HL-60 (cell line): Measurements from ENCODE around the gene SMARCB1.

Experiments
- GABPA ChIP-seq: IDR thresholded peaks from 2 replicates; pipeline ENCODE4 v1.6.1; 2012; ENCODE audit warnings: low read depth
- POLR2AphosphoS5 ChIP-seq: IDR thresholded peaks from 2 replicates; pipeline ENCODE4 v1.6.1; 2012; ENCODE audit warnings: low read depth
- TF ChIP-seq, protein P1 (sequence below): IDR thresholded peaks from one replicate; pipeline ENCODE4 v1.5.1; 2011; ENCODE audit warnings: low read length, control low read depth, inconsistent platforms; ENCODE audit not compliant: insufficient read depth

DNA sequence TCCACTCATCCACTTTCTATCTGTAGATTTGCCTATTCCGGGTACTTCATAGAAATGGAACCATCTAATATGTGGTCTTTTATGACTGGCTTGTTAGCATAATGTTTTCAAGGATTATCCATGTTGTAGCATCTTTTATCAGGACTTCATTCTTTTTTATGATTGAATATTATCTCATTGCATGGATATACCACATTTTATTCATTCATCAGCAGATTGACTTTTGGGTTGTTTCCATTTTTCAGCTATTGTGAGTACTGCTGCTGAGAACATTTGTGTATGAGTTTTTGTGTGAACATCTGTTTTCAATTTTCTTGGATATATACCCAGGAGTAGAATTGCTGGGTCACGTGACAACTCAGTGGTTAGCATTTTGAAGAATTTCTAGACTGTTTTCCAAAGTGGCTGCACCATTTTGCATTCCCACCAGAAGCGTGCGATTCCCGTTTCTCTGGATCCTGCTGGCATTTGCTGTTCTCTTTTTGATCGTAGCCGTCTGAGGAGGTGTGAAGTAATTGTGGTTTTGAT lies 43.1 kb downstream of the SMARCB1 start:
- TF ChIP-seq POLR2AphosphoS5, result no peak
- TF ChIP-seq, protein P1, sequence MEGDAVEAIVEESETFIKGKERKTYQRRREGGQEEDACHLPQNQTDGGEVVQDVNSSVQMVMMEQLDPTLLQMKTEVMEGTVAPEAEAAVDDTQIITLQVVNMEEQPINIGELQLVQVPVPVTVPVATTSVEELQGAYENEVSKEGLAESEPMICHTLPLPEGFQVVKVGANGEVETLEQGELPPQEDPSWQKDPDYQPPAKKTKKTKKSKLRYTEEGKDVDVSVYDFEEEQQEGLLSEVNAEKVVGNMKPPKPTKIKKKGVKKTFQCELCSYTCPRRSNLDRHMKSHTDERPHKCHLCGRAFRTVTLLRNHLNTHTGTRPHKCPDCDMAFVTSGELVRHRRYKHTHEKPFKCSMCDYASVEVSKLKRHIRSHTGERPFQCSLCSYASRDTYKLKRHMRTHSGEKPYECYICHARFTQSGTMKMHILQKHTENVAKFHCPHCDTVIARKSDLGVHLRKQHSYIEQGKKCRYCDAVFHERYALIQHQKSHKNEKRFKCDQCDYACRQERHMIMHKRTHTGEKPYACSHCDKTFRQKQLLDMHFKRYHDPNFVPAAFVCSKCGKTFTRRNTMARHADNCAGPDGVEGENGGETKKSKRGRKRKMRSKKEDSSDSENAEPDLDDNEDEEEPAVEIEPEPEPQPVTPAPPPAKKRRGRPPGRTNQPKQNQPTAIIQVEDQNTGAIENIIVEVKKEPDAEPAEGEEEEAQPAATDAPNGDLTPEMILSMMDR, result no peak
- TF ChIP-seq GABPA, result no peak
